HTERT RPE-1 (cell line): ENCODE results near the gene CDH6.

Experiments used
- in situ Hi-C: fragments of 300-500 bp; cut with MboI; formaldehyde crosslinking; loops from 4 replicates; pipeline ENCODE4 v1.14.3; 2020; ENCODE audit warnings: low sequenced_read_pairs

Gene CDH6

DNA sequence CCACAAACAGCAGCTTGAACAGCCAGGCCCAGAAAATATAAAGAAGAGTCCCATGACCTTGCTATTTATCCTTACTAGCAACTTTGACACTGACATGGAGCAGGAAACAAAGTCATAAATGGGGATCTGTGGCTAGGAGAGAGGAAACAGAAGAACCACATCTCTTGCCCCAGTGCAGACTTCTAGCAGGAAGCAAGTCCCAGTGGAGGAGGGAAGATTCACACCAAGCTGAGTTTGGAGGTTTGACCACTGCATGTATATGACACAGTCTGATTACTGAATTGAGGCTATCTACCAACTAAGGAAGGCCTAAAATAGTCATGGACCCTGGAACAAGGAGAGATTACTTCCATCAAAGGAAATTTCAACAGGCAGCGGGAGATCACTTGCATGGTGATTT is 51.4 kb downstream of the CDH6 start:
- in situ Hi-C loops, result no loop called here

DNA sequence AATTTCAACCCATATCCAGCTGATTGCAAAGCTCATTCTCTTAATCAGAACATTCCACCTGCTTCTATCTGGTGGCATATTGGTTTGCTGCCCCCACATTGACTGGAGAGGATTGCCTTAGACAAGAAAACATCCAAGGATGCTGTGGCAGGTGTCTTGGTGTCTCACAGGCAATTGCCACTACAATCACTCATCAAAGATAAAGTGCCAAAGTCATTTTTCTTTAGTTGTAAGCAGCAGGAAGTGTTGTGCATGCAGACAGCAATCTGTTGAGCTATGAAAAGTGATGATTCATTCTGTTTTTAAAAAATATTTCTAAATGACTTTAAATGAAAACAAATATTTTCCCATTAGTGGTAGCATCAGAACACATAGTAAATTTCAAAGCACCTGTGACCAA is 53.9 kb downstream of the CDH6 start:
- in situ Hi-C loops, result no loop called here

- in situ Hi-C loops, result no loop called here
Observed at GRCh38 chr5:31250201-31250600, 56.7 kb downstream of the CDH6 start.

DNA sequence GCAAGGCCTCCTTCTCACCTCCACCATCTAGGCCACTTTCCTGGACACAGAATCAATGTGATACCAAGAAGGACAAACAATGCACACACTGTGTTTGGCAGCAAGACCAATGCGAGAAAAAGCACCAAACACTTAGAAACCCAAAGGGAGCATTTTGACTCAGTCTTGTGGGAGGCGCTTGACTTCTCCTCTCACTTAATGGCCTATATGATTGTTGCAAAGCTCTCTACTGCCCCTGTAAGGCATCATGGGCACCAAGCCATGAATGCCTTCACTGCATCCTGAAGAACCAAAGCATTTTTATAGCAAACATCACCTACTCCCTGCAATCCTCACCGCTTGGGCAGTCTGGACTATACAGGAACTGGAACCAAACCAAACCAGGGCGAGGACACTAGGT is 57.5 kb downstream of the CDH6 start:
- in situ Hi-C loops, result no loop called here

DNA sequence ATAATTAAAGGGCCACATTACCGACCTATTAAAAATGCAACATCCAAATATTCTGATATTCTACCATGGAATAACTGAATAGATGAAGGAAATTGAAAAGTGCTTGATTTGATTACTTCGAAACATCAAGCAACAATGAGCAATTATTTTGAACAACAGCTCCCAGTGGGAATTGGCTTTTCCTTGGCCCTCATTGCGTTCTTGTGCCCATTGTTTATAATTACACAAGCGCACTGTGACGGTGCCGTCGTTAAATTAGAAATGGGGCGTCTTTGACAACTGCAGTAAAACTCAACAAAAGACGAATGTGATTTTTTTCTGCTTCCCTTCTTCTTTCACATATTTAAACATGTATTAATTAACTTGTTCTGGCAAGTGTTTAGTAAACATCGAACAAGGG is 61.6 kb downstream of the CDH6 start:
- in situ Hi-C loops, result no loop called here

GRCh38 chr5:31268256-31268655 is 74.8 kb downstream of the CDH6 start:
- in situ Hi-C loops, result no loop called here

DNA sequence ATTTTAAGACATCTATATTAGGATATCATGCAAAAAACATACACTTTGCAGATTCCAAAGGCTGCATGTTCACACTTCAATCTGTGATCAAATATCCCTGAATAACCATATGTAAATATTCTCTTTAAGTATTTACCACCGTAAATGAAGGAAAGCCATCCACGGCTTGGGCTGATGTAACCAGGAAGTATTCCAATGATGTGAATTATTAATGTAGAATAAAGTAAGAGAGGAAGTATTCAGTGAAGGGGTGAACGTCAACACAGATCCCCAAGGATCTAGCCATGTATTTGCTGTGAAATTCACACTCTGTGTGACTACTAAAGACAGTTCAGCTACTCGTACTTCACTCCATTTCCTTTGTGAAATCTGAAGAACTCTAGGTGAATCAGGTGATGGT is 75.2 kb downstream of the CDH6 start:
- in situ Hi-C loops, result no loop called here

GRCh38 chr5:31269259-31269658 is 75.8 kb downstream of the CDH6 start:
- in situ Hi-C loops, result no loop called here

- in situ Hi-C loops, result no loop called here
Observed at GRCh38 chr5:31270396-31270795, 76.9 kb downstream of the CDH6 start.

DNA sequence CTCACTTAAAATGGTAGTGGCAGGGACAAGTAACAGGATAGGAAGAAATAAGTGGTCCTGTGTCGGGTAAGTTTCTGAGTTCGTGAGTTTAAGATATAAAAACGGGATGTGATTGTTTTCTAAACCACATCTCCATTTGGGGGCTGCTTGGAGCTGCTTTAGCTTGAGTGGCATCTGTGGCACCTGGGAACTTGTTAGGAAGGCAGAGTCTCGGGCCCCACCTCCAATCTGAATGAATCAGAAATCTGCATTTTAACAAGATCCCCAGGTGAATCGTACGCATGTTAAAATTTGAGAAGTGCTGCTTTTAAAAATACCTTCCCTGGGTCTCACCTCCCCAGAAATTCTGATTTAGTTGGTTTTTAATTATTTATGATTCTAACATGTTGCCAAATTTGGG is 78.1 kb downstream of the CDH6 start:
- in situ Hi-C loops, result no loop called here

GRCh38 chr5:31273161-31273560 is 79.7 kb downstream of the CDH6 start:
- in situ Hi-C loops, result no loop called here

DNA sequence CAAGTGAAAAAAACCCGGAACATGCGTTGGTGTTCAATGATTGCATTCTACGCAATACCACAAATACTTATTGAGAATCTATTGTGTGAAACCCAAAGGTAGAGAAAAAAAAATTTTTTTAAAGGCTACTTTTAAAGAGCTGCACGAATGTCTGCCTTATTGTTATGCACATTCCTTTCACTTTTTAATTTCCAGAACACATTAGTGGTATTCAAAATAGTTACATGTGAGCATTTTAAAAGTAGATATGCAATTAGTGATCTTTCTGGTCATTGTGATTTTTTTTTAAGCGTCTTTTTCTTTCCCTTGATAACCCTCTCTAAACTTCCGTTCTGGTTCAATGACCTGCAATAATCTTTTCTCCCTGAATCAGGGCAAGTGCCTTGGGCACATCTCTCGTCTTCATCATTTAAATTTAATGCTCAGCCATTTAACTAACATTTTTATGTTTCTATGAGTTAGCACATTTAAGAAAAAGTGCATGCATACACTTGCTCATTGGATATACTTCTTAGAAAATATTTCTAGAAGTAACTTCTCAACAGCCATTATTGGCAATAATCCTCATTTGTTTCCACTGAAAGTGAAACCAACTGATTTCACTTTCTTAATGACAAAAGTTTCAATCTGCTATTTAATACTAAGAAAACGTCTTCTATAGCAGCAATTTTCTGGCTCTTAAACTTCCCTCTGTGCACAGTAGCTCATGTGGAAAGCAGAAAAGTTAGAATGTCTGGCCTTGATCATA is 80.3 kb downstream of the CDH6 start:
- in situ Hi-C loops, result no loop called here

GRCh38 chr5:31280210-31280609 is 86.7 kb downstream of the CDH6 start:
- in situ Hi-C loops, result no loop called here

DNA sequence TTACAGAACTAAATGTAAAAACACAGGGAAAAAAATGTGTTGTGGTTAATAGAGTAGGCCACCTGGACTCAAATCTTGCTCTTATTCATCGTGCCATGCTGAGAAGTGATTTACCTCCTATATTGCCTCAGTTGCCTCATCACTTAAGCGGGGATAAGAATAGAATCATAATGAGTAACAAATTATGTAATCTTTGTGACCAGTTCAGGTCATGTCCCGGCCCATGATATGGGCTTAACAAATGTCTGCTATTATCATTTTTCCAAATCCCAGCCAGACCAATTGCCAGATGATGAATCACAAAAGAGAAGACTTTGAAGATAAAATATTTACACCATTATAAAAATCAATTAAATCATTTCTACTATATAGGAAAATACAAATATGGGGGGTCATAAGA is 89.8 kb downstream of the CDH6 start:
- in situ Hi-C loops, result no loop called here

GRCh38 chr5:31285025-31285424 is 91.5 kb downstream of the CDH6 start:
- in situ Hi-C loops, result no loop called here

- in situ Hi-C loops, result no loop called here
Observed at GRCh38 chr5:31287985-31288384, 94.5 kb downstream of the CDH6 start.

DNA sequence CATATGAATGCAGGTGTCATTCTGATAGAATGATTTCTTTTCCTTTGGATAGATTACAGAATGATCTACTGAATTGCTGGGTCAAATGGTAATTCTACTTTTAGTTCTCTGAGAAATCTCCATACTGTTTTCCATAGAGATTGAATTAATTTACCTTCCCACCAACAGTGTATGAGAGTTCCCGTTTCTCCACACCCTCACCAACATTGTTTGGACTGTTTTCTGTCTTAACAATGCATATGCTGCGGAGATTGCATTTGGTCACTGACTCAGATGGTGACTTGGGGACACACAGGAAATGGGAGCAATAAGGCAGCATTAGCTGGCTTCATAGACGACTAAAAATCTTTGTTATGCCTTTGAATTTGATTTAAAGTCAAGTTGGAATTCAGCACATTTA is 95.9 kb downstream of the CDH6 start:
- in situ Hi-C loops, result no loop called here

DNA sequence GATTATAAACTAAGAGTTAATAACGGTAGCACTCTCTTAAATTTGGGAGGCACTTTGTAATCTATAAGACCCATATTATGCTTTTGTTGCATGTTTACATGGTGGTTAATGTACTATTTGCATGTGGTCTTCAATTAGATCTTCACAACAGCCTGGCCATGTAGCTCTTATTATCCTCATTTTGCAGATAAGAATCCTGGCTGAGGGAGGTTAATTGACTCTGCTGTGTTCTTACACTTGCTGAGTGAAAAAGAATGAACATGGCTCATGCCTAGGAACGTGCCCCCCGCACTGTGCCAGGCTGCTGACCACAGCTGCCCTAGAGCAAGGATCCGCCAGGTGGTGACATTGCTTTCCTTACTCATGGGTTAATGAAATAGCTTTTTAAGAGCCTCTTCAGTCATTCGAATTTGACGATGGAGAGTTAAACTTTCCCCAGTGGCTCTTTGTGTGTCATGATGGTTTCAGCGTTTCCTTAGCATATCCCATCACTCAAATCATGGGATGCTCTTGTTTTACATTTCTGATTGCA is 97.9 kb downstream of the CDH6 start:
- in situ Hi-C loops, result no loop called here

DNA sequence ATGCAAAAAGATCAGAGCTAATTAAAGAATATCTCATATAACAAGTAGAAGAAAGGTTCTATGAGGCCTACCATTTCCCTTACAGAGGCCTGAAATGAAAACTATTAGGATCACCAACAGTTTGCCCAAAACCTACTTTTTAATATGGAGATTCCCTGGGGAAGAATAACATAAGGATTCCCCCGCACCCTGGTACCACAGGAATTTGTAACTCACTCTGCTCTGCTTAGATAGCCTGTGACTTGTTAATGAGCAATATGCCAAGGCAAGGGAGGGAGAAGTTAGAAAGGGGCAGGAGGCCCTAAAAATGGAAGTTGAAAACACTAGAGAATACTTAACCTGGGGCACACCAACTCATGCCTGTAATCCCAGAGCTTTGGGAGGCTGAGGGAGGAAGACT is 107.0 kb downstream of the CDH6 start:
- in situ Hi-C loops, result no loop called here

DNA sequence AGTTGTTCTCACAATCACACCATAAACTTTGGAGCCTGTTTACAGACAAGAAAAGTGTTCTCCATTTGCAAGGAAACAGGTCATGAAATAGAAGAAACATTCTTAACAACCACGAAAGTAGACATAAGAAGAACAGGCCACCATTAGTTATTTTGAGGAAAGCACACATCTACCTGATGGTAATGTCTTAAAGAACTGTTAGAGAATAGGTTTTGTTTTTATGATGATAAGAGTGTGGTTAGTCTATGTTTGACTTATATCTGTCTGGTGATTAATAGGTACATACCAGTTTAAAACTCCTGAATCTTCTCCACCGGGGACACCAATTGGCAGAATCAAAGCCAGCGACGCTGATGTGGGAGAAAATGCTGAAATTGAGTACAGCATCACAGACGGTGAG is 108.3 kb downstream of the CDH6 start:
- in situ Hi-C loops, result no loop called here

GRCh38 chr5:31303688-31304087 is 110.2 kb downstream of the CDH6 start:
- in situ Hi-C loops, result no loop called here

GRCh38 chr5:31317665-31318064 is 124.2 kb downstream of the CDH6 start:
- in situ Hi-C loops, result no loop called here

- in situ Hi-C loops, result no loop called here
Observed at GRCh38 chr5:31319335-31319734, 125.8 kb downstream of the CDH6 start.
